Karpas-422 (cell line): ENCODE data around the gene THAP3. TPM values are rescaled to one million over a fixed set of nuclear protein-coding genes. Genes with fewer than 3 reads are reported as not detected.

Experiments
- DNase-seq: peaks from one replicate; pipeline ENCODE4 v3.0.0-alpha.2; 2015
- H2AFZ ChIP-seq: fragments of 200-600 bp; sonication (generic); 2 replicates; pipeline ENCODE4 v1.6.1; 2014; ENCODE audit warnings: antibody characterized with exemption, low read length, mixed read lengths
- H3K27ac ChIP-seq: fragments of 200-600 bp; sonication (generic); 2 replicates; pipeline ENCODE4 v1.5.1; 2014; ENCODE audit warnings: mild to moderate bottlenecking, low read length, moderate library complexity
- H3K27me3 ChIP-seq: fragments of 200-600 bp; sonication (generic); 2 replicates; pipeline ENCODE4 v1.6.1; 2014; ENCODE audit warnings: low read length, mixed read lengths
- H3K36me3 ChIP-seq: fragments of 200-600 bp; sonication (generic); 2 replicates; pipeline ENCODE4 v1.6.1; 2014; ENCODE audit warnings: low read length, mixed read lengths; ENCODE audit not compliant: insufficient read depth
- H3K4me1 ChIP-seq: fragments of 200-600 bp; sonication (generic); 2 replicates; pipeline ENCODE4 v1.6.1; 2014; ENCODE audit warnings: mild to moderate bottlenecking, low read length, mixed read lengths
- H3K4me2 ChIP-seq: fragments of 200-600 bp; sonication (generic); 2 replicates; pipeline ENCODE4 v1.6.1; 2014; ENCODE audit warnings: low read length, low read depth, mild to moderate bottlenecking; ENCODE audit not compliant: poor library complexity, severe bottlenecking
- H3K4me3 ChIP-seq: fragments of 200-600 bp; sonication (generic); 2 replicates; pipeline ENCODE4 v1.5.1; 2014; ENCODE audit warnings: mild to moderate bottlenecking, antibody characterized with exemption, low read length, mixed read lengths
- H3K79me2 ChIP-seq: fragments of 200-600 bp; sonication (generic); 2 replicates; pipeline ENCODE4 v1.6.1; 2014; ENCODE audit warnings: mild to moderate bottlenecking, low read length, mixed read lengths
- H3K9ac ChIP-seq: fragments of 200-600 bp; sonication (generic); 2 replicates; pipeline ENCODE4 v1.6.0; 2014; ENCODE audit warnings: low read length
- H3K9me2 ChIP-seq: fragments of 200-600 bp; sonication (generic), shearing (Covaris generic); replicated peaks from 2 replicates; pipeline ENCODE4 v1.6.0; 2014; ENCODE audit warnings: mild to moderate bottlenecking, low read length, moderate library complexity; ENCODE audit not compliant: insufficient read depth
- H3K9me3 ChIP-seq: fragments of 300-700, 200-600 bp; sonication (generic); 2 replicates; pipeline ENCODE4 v1.6.1; 2014; ENCODE audit warnings: low read length, mixed read lengths
- H4K20me1 ChIP-seq: fragments of 200-600 bp; sonication (generic); 2 replicates; pipeline ENCODE4 v1.6.1; 2014; ENCODE audit warnings: mild to moderate bottlenecking, antibody characterized with exemption, low read length, low read depth; ENCODE audit not compliant: insufficient read depth
- total RNA-seq: library from RNA; depleted of rRNA; stranded (reverse); fragments of >200 nt; shearing (Covaris generic); gene quantifications from 2 replicates; pipeline ENCODE4 v1.2.3, GENCODE V29; 2014; ENCODE audit warnings: low replicate concordance

The THAP3 gene
- total RNA-seq, 1 experiment from 2014 or later = 13.3 TPM

- no peaks in the 10 kb centered on the region for H3K36me3 ChIP-seq
- H3K9me3 ChIP-seq = no peaks in the 10 kb centered on the region
- H3K9me2 ChIP-seq = no peaks in the 10 kb centered on the region
- H3K9ac ChIP-seq = 0 out of 2 replicates have a peak overlapping the region, but pooled peaks have one; percentile 84
- H4K20me1 ChIP-seq = peaks cover 9% of the 10 kb centered on the region
- peaks cover 32% of the 10 kb centered on the region for H3K4me1 ChIP-seq
- no peak overlapping the region for H3K27ac ChIP-seq
- peak overlapping the region; percentile 88; the same call in 1 of the 2 replicates for H3K4me3 ChIP-seq
- no peaks in the 10 kb centered on the region for H3K27me3 ChIP-seq
- no peak overlapping the region for H2AFZ ChIP-seq
- H3K4me2 ChIP-seq = peak overlapping the region; percentile 81
- no peak for DNase-seq
- H3K79me2 ChIP-seq = peaks cover 32% of the 10 kb centered on the region
Observed at GRCh38 chr1:6581561-6582305, 42.9 kb upstream of the THAP3 start.

GRCh38 chr1:6582370-6582769, 42.3 kb upstream of the THAP3 start:
- no peak overlapping the region for H3K4me3 ChIP-seq
- H3K27ac ChIP-seq = no peak overlapping the region

GRCh38 chr1:6584126-6585080, 40.3 kb upstream of the THAP3 start:
- Histone ChIP-seq H3K4me3 (no peak overlapping the region), H4K20me1 (peaks cover 14% of the 10 kb centered on the region), H3K9me3 (no peaks in the 10 kb centered on the region), H3K79me2 (peaks cover 32% of the 10 kb centered on the region), H3K4me1 (peaks cover 35% of the 10 kb centered on the region), H3K9ac (no peak overlapping the region), H3K27me3 (no peaks in the 10 kb centered on the region), H3K9me2 (no peaks in the 10 kb centered on the region), H3K27ac (no peak overlapping the region), H3K4me2 (no peak overlapping the region), H3K36me3 (peaks cover 7% of the 10 kb centered on the region; the same call in 1 of the 2 replicates), H2AFZ (no peak overlapping the region)
- no peak for DNase-seq

More at GRCh38 chr1:6582370-6582769, 42.3 kb upstream of the THAP3 start:
- Histone ChIP-seq H3K9ac (no peak overlapping the region), H3K9me2 (no peaks in the 10 kb centered on the region), H3K9me3 (no peaks in the 10 kb centered on the region), H3K36me3 (no peaks in the 10 kb centered on the region), H3K27me3 (no peaks in the 10 kb centered on the region), H3K79me2 (peaks cover 32% of the 10 kb centered on the region), H2AFZ (no peak overlapping the region), H3K4me1 (peaks cover 38% of the 10 kb centered on the region), H3K4me2 (peak overlapping the region; percentile 81), H4K20me1 (peaks cover 9% of the 10 kb centered on the region)
- DNase-seq = no peak

- H3K4me2 ChIP-seq = no peak overlapping the region
- no peak overlapping the region for H3K4me3 ChIP-seq
- H3K27ac ChIP-seq = no peak overlapping the region
- H3K9me3 ChIP-seq = no peaks in the 10 kb centered on the region
- peaks cover 9% of the 10 kb centered on the region for H3K36me3 ChIP-seq
- peaks cover 32% of the 10 kb centered on the region for H3K4me1 ChIP-seq
- no peaks in the 10 kb centered on the region for H3K27me3 ChIP-seq
- H3K9ac ChIP-seq = no peak overlapping the region
- no peak overlapping the region for H2AFZ ChIP-seq
- H3K9me2 ChIP-seq = no peaks in the 10 kb centered on the region
- H3K79me2 ChIP-seq = peaks cover 28% of the 10 kb centered on the region
- DNase-seq = peak; percentile 41
- H4K20me1 ChIP-seq = peaks cover 19% of the 10 kb centered on the region
Observed at GRCh38 chr1:6585081-6585722, 39.5 kb upstream of the THAP3 start.

GRCh38 chr1:6585841-6586240, 38.8 kb upstream of the THAP3 start:
- peaks cover 29% of the 10 kb centered on the region for H3K4me1 ChIP-seq
- peaks cover 22% of the 10 kb centered on the region for H3K79me2 ChIP-seq
- H4K20me1 ChIP-seq = peaks cover 20% of the 10 kb centered on the region
- no peak overlapping the region for H3K4me2 ChIP-seq
- H3K36me3 ChIP-seq = peaks cover 16% of the 10 kb centered on the region
- DNase-seq = no peak
- no peaks in the 10 kb centered on the region for H3K9me3 ChIP-seq
- H3K4me3 ChIP-seq = no peak overlapping the region
- no peak overlapping the region for H3K9ac ChIP-seq
- H3K27ac ChIP-seq = no peak overlapping the region
- no peak overlapping the region for H2AFZ ChIP-seq
- no peaks in the 10 kb centered on the region for H3K27me3 ChIP-seq
- no peaks in the 10 kb centered on the region for H3K9me2 ChIP-seq

- no peak overlapping the region for H3K4me2 ChIP-seq
- peaks cover 16% of the 10 kb centered on the region for H3K36me3 ChIP-seq
- no peak overlapping the region for H2AFZ ChIP-seq
- H4K20me1 ChIP-seq = peaks cover 16% of the 10 kb centered on the region
- H3K79me2 ChIP-seq = peaks cover 16% of the 10 kb centered on the region
- H3K27me3 ChIP-seq = no peaks in the 10 kb centered on the region
- H3K4me3 ChIP-seq = no peak overlapping the region
- peaks cover 23% of the 10 kb centered on the region for H3K4me1 ChIP-seq
- H3K9me2 ChIP-seq = no peaks in the 10 kb centered on the region
- H3K27ac ChIP-seq = no peak overlapping the region
- H3K9me3 ChIP-seq = no peaks in the 10 kb centered on the region
- DNase-seq = no peak
- no peak overlapping the region for H3K9ac ChIP-seq
Observed at GRCh38 chr1:6586404-6586816, 38.3 kb upstream of the THAP3 start.

GRCh38 chr1:6587261-6588005, 37.2 kb upstream of the THAP3 start:
- Histone ChIP-seq H3K4me2 (no peak overlapping the region), H2AFZ (no peak overlapping the region), H3K79me2 (peaks cover 6% of the 10 kb centered on the region), H3K4me1 (peaks cover 15% of the 10 kb centered on the region), H3K4me3 (no peak overlapping the region), H3K9me3 (no peaks in the 10 kb centered on the region), H3K27me3 (no peaks in the 10 kb centered on the region), H3K36me3 (peaks cover 16% of the 10 kb centered on the region), H3K27ac (peak overlapping the region; percentile 12; the same call in 1 of the 2 replicates), H4K20me1 (peaks cover 11% of the 10 kb centered on the region; the same call in 1 of the 2 replicates), H3K9me2 (no peaks in the 10 kb centered on the region), H3K9ac (no peak overlapping the region)
- DNase-seq = no peak
